Measurements from ENCODE around the gene UNC45A. TPM values are rescaled to one million over a fixed set of nuclear protein-coding genes. Genes with fewer than 3 reads are reported as not detected.

Gene UNC45A
- total RNA-seq, 1 donor from 2014 or later = 102 TPM

DNA sequence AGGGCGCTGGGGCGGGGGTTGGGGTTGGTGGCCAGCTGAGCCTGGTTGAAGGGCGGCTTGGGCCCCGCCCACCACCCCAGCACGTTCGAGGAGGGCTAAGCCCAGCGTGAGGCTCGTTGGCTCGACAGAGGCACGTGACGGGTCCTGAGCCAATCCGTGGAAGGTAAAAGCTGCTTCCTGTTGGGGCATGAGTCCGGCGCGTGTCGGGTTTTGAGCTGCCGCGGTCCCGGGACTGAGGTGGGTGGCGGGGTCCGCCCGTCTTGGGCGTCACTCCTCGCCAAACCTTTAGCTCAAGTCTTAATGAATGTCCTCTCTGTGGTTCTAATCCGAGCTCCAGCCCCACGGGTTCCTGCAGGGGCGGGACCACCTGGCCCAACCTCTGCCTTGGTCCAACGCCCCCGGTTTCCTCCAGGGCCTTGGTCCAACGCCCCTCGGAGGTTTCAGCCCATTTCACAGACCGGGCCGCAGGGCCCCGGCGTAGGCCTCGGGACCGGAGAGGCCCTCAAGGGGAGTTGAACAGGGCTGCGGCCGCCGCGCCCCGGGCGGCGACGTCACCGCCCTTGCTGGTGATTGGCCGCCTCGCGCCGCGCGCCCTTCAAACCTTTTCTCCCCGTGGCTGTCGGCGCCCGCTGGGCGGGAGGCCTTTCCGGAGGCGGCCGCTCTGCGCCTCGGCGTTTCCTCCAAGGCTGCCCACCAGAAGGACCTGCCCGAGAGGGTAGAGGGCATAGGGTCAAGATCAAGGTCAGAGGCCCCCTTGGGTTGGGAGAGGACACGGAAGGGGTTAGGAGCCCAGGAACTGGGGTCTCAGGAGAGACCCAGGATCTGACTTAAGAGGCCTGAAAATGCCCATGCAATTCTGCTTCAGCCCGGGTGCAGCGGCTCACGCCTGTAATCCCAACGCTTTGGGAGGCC lies 19.9 kb downstream of the UNC45A start, which contains the start of gene RCCD1:
Gene RCCD1, plus strand, starts transcription at position 173 of the 912 bp plus-strand sequence. CDS start 1,851 bp downstream, outside the sequence.
- no peaks in the 10 kb centered on the region for H3K9me3 Mint-ChIP-seq (ENCODE audit: unreplicated experiment)
- peaks cover 2% of the 10 kb centered on the region for H3K4me1 Mint-ChIP-seq (ENCODE audit: unreplicated experiment)
- peak; percentile 87 for DNase-seq (ENCODE audit: low spot score)
- TF ChIP-seq CTCF (IDR thresholded peaks at IDR 0.05; ENCODE audit: unreplicated experiment) = peak; percentile 14
- peak within 1 kb of the TSS; percentile 83 for H3K4me3 Mint-ChIP-seq (ENCODE audit: unreplicated experiment)
- peak within 1 kb of the TSS; percentile 75 for H3K27ac Mint-ChIP-seq (ENCODE audit: unreplicated experiment)
- H3K27me3 Mint-ChIP-seq (ENCODE audit: unreplicated experiment) = peaks cover 12% of the 10 kb centered on the region
- H3K36me3 Mint-ChIP-seq (ENCODE audit: low read depth, unreplicated experiment) = peaks cover 15% of the 10 kb centered on the region

GRCh38 chr15:90955624-90956273 lies 20.7 kb downstream of the UNC45A start:
- H3K4me1 Mint-ChIP-seq (ENCODE audit: unreplicated experiment) = peaks cover 2% of the 10 kb centered on the region
- no peak for TF ChIP-seq CTCF (IDR thresholded peaks at IDR 0.05; ENCODE audit: unreplicated experiment)
- no peaks in the 10 kb centered on the region for H3K9me3 Mint-ChIP-seq (ENCODE audit: unreplicated experiment)
- no peak for DNase-seq (ENCODE audit: low spot score)
- H3K27me3 Mint-ChIP-seq (ENCODE audit: unreplicated experiment) = peaks cover 12% of the 10 kb centered on the region
- H3K27ac Mint-ChIP-seq (ENCODE audit: unreplicated experiment) = peak overlapping the region; percentile 42
- peaks cover 15% of the 10 kb centered on the region for H3K36me3 Mint-ChIP-seq (ENCODE audit: low read depth, unreplicated experiment)
- no peak overlapping the region for H3K4me3 Mint-ChIP-seq (ENCODE audit: unreplicated experiment)

- Mint-ChIP-seq H3K27ac (ENCODE audit: unreplicated experiment) (no peak overlapping the region), H3K36me3 (ENCODE audit: low read depth, unreplicated experiment) (peaks cover 19% of the 10 kb centered on the region), H3K9me3 (ENCODE audit: unreplicated experiment) (no peaks in the 10 kb centered on the region), H3K27me3 (ENCODE audit: unreplicated experiment) (peaks cover 12% of the 10 kb centered on the region), H3K4me3 (ENCODE audit: unreplicated experiment) (no peak overlapping the region), H3K4me1 (ENCODE audit: unreplicated experiment) (peaks cover 2% of the 10 kb centered on the region)
- TF ChIP-seq CTCF (IDR thresholded peaks at IDR 0.05; ENCODE audit: unreplicated experiment) = peak; percentile 95
- DNase-seq (ENCODE audit: low spot score) = peak; percentile 96
Observed at GRCh38 chr15:90956274-90957030, 21.4 kb downstream of the UNC45A start.

- peak; percentile 41 for DNase-seq (ENCODE audit: low spot score)
- Mint-ChIP-seq H3K36me3 (ENCODE audit: low read depth, unreplicated experiment) (peaks cover 14% of the 10 kb centered on the region), H3K27ac (ENCODE audit: unreplicated experiment) (no peak overlapping the region), H3K4me1 (ENCODE audit: unreplicated experiment) (peaks cover 2% of the 10 kb centered on the region), H3K27me3 (ENCODE audit: unreplicated experiment) (peaks cover 16% of the 10 kb centered on the region), H3K9me3 (ENCODE audit: unreplicated experiment) (no peaks in the 10 kb centered on the region), H3K4me3 (ENCODE audit: unreplicated experiment) (peak overlapping the region; percentile 86)
- no peak for TF ChIP-seq CTCF (IDR thresholded peaks at IDR 0.05; ENCODE audit: unreplicated experiment)
Observed at GRCh38 chr15:90957031-90957790, 22.1 kb downstream of the UNC45A start.

Data from endothelial cell (in vitro differentiated cells).